Omental fat pad (tissue), 4 donors: Measurements from ENCODE around the gene REXO1. TPM values are rescaled to one million over a fixed set of nuclear protein-coding genes. Genes with fewer than 3 reads are reported as not detected.
"Not testable (repeated sequence)": the region's sequence is repeated elsewhere in the genome, so short reads cannot be mapped to it uniquely, and the experiment has no call there.

ENCODE experiments used
- ATAC-seq: fragments of 150-250 bp; one replicate; pipeline ENCODE4 v1.9.1; 2016; ENCODE audit warnings: mild to moderate bottlenecking, moderate library complexity; ENCODE audit not compliant: low FRiP score
- DNase-seq: peaks from one replicate; pipeline ENCODE4 v3.0.0-alpha.2; 2019; ENCODE audit warnings: low spot score
- total RNA-seq, 4 donors: library from RNA; depleted of rRNA; stranded (reverse); fragments of >200 nt; gene quantifications; one replicate each; pipeline ENCODE4 v1.1.0, GENCODE V29; 2016
- TF ChIP-seq, protein P1 (sequence below), 3 donors: fragments of 450-650 bp; IDR thresholded peaks; one replicate each; pipeline ENCODE4 v1.5.1; 2016 to 2017; ENCODE audit warnings: antibody characterized with exemption in 3 of 3, mild to moderate bottlenecking in 3 of 3, moderate library complexity in 2 of 3

The REXO1 gene
- total RNA-seq, 4 donors from 2014 or later, result 17.0 to 31.3 (median 19.6) TPM

DNA sequence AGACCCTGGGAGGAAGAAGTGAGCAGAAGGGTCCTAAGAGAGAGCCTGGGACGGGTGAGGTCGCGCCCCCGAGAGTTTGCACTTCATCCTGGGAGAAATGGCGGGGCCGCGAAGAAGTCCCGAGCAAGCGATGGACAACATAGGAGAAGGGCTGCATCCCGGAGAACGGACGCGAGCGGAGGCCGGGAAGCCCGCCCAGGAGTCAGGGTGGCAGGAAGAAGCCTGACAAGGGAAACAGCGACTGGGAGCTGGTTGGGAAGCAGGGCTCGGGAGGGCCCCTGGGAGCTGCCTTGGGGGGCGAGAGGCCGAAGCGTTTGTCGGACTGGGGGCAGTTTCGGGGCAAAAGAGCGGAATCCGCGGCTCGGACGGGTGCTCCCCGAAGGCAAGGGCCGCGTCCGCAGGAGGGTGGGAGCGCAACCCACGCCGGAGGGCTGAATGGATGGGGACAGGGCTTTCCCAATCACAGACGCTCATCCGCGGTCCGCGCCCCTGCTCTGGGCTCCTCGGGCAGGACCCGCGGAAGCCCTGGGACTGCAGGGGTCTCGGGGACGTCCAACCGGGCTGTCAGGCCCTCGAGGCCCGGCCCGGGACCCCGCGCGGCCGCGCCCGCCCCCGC is 36.5 kb upstream of the REXO1 start:
- TF ChIP-seq, protein P1, sequence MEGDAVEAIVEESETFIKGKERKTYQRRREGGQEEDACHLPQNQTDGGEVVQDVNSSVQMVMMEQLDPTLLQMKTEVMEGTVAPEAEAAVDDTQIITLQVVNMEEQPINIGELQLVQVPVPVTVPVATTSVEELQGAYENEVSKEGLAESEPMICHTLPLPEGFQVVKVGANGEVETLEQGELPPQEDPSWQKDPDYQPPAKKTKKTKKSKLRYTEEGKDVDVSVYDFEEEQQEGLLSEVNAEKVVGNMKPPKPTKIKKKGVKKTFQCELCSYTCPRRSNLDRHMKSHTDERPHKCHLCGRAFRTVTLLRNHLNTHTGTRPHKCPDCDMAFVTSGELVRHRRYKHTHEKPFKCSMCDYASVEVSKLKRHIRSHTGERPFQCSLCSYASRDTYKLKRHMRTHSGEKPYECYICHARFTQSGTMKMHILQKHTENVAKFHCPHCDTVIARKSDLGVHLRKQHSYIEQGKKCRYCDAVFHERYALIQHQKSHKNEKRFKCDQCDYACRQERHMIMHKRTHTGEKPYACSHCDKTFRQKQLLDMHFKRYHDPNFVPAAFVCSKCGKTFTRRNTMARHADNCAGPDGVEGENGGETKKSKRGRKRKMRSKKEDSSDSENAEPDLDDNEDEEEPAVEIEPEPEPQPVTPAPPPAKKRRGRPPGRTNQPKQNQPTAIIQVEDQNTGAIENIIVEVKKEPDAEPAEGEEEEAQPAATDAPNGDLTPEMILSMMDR (IDR thresholded peaks at IDR 0.05), result no peak
- ATAC-seq (peak; percentile 3), DNase-seq (no peak)

DNA sequence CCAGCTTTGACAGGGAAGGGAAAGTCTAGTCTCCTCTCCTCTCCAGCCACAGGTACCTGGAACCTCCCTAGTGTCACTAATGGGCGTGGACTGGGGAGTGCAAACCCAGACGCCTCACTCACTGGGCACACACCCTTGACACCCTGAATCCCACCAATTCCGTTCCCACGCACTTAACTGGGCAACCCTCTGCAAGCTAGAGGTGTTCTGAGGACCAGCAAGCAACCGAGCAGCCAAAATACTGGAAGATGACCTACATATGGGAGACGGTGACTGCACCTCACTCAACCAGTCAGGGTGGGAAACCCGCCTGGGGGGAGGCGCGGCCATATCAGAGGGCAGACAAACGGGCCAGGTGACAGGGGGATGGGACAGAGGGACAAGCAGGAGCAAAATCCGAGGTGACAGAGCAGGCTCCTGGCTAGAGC is 36.0 kb upstream of the REXO1 start:
- ATAC-seq (no peak), DNase-seq (no peak)
- TF ChIP-seq, protein P1 (IDR thresholded peaks at IDR 0.05), result no peak

DNA sequence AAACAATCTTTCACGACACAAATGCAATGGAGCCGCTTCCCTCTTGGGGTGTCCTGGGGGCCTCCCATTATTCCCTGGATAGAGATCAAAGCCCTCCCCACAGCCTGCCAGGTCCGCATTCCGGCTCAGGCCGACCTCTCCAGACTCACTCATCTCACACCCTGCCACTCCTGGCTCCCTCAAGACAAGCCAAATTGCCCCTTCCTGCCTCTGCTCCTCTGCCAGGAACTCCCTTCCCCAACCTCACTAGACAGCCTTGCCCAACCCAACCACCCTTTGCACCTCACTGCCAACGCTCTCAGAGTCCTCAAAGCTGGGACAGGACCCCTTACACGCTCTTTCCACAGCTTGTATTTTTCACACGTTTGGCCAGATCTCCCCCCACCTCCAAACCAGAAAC is 35.5 kb upstream of the REXO1 start:
- TF ChIP-seq, protein P1 (IDR thresholded peaks at IDR 0.05), result no peak
- DNase-seq, result no peak
- ATAC-seq, result no peak

DNA sequence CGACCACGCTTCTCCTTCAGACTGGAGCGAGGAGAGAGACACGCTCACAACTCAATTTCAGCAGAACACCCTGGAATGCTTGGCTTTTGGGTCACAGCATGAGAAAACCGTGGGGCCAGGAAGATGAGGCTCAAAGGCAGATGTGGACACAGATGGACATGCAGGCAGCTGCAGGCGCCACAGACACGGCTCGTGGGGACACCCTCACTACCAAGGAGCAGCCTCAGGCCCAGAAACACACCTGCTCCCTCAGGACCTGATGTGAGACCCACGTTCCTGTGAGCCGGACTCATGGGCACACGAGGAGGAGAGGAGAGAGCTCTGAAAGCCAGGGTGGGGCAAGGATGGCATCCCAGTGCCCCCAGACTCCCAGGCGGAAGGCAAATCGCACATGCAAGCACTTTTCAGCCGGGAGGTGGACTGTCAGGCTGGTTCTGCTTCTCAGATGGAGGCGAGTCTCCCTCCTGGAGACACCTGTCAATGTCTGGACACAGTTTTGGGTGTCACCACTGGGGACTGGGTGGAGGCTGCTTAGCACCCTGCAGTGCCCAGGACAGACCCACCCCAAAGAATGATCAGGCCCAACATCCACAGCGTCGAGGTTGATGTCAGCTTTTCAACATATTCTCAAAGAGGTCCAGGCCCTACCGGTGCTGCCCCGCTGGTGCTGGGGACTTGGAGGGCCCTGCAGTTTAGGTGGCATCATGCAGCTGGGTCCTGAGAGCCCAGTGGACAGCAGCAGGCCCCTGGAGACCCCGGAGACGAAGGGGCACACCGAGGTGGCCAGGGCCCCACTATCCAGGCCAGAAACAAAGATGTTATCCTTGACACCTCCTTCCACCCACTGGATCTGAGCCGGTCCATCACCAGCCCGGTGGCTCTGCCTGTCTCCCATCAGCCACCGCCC is 34.8 kb upstream of the REXO1 start:
- no peak for ATAC-seq

DNA sequence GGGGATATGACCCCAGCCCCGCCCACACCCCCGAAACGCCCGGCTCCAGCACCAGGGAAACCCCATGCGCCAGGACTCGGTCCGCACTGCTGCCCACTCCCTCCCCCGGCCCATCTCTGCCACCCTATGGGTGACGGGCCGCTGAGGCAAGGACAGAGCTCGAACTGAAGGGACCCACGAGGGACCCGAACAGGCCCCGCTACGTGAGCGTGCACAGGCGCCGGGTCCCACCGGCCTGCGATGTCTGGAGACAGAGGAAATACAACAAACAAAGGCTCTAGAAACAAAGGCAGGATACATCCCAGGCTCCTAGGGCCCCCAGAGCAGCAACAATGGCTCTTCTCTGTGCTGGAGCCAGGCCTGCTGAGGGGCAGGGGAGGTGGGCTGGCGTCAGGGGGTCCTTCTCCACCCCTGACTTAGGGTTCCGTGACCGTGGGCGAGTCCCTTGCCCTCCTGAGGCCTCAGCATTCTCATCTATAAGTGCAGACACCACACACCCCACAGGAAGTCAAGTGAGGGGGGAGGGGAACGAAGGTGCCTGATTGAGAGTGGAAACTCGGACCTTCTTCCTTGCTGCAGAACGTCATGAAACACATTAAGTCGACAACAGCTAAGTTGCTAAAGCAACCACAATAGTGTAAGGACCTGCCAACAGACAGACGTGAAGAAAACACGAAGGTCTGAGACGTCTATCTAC is 34.0 kb upstream of the REXO1 start:
- ATAC-seq, result no peak
- TF ChIP-seq, protein P1 (IDR thresholded peaks at IDR 0.05), result no peak
- no peak for DNase-seq

More for the DNA sequence above, 34.8 kb upstream of the REXO1 start:
- TF ChIP-seq, protein P1 (IDR thresholded peaks at IDR 0.05), result no peak
- no peak for DNase-seq

DNA sequence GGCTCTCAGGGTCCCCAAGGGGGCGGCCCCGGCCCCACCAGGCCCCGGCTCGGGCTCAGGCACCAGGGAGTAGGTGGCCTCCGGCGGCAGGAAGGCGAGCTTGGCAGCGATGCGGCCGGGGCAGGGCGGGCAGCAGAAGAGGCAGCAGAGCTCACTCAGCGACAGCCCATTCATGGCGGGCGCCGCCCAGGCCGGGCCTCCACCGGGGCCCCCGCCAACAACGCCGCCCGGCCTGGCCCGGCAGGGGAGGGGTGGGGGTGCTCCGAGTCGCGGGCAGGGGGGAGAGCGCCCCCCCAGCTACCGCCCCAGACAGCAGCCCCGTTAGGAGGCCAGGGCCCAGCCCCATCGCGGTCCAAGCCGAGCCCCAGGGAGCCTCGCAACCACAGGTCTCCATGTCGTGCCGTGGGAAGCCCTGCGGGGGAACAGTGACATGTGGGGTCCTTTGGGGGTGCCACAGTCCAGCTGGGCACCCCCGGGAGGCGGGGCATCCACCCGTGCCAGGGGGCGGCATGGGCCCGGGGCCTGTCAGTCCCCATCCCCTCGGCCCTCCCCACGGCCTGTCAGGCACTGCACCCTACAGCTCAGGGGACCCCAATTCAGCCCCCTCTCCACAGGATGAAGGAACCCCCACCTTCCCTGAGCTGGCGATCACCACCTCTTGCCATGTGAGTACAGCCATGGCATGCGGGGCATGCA is 33.3 kb upstream of the REXO1 start:
- DNase-seq, ATAC-seq: not testable (repeated sequence)
